Measurements from ENCODE around the gene CCL19. TPM values are rescaled to one million over a fixed set of nuclear protein-coding genes. Genes with fewer than 3 reads are reported as not detected.

The CCL19 gene
- total RNA-seq, 2 donors from 2014 or later: not detected

DNA sequence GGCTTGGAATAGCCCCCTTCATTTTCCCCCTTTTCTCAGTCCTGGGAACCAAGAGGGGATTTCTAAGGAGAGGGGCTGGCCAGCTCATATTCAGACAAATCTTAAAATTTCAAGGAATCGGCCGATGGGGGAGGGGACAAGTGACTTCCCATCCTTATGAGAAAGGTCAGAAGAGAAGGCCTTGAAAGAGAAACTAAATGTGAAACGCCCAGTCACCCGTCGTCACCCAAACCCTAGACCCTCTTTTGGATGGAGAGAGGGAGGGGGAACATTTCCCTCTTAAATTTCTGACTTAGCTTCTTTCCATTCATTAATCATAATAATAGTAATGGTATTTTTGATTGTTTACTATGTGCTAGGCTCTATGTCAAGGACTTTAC lies 850 bp upstream of the CCL19 start:
- Mint-ChIP-seq H3K4me1 (peaks cover 4% of the 10 kb centered on the region), H3K27me3 (ENCODE audit: insufficient read depth) (peaks cover 7% of the 10 kb centered on the region), H3K36me3 (ENCODE audit: low read depth) (no peaks in the 10 kb centered on the region), H3K4me3 (no peak overlapping the region), H3K9me3 (no peaks in the 10 kb centered on the region), H3K27ac (no peak overlapping the region)
- no peak overlapping the region for H3K9ac ChIP-seq (ENCODE audit: extremely low read depth, low read length, poor library complexity, severe bottlenecking)
- no peak for DNase-seq
- peaks cover 5% of the 10 kb centered on the region for H3K9me3 ChIP-seq (ENCODE audit: control insufficient read depth, low read length)
- TF ChIP-seq, protein P1, sequence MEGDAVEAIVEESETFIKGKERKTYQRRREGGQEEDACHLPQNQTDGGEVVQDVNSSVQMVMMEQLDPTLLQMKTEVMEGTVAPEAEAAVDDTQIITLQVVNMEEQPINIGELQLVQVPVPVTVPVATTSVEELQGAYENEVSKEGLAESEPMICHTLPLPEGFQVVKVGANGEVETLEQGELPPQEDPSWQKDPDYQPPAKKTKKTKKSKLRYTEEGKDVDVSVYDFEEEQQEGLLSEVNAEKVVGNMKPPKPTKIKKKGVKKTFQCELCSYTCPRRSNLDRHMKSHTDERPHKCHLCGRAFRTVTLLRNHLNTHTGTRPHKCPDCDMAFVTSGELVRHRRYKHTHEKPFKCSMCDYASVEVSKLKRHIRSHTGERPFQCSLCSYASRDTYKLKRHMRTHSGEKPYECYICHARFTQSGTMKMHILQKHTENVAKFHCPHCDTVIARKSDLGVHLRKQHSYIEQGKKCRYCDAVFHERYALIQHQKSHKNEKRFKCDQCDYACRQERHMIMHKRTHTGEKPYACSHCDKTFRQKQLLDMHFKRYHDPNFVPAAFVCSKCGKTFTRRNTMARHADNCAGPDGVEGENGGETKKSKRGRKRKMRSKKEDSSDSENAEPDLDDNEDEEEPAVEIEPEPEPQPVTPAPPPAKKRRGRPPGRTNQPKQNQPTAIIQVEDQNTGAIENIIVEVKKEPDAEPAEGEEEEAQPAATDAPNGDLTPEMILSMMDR (conservative IDR thresholded peaks at IDR 0.05): no peak
- no peak overlapping the region for H3K4me3 ChIP-seq (ENCODE audit: low read length)
- no peaks in the 10 kb centered on the region for H3K27me3 ChIP-seq (ENCODE audit: control insufficient read depth, insufficient read depth, low read length, poor library complexity, severe bottlenecking)
- H3K4me1 ChIP-seq (ENCODE audit: control insufficient read depth, insufficient read depth, low read length): no peaks in the 10 kb centered on the region
- no peaks in the 10 kb centered on the region for H3K36me3 ChIP-seq (ENCODE audit: control insufficient read depth, insufficient read depth, low read length)
- no peak overlapping the region for H3K27ac ChIP-seq (ENCODE audit: low read depth, low read length)
- WGBS, 2 experiments (ENCODE audit: insufficient coverage in 1 of 2, insufficient read length in 1 of 2): 93 to 100% methylated on average over 2 to 3 of the region's 5 CpGs

DNA sequence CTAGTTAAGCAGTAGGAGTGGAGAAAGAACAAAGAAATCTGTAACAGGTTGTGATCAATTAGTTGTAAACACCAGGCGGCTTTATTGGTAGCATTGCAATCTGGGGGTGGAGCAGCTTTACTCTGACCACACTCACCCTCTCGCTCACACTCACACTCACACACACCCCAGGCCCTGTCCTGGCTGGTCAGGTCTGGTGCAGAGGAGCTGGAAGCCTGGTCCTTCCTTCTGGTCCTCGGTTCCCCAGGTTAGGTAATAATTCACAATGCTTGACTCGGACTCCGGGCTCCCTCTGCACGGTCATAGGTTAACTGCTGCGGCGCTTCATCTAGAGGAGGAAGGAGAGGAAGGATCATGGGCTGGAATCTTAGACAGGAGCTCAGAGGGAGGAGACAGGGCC lies 1.6 kb downstream of the CCL19 start:
- Mint-ChIP-seq H3K9me3 (no peaks in the 10 kb centered on the region), H3K4me1 (no peaks in the 10 kb centered on the region), H3K36me3 (ENCODE audit: low read depth) (no peaks in the 10 kb centered on the region), H3K27ac (no peak overlapping the region), H3K27me3 (ENCODE audit: insufficient read depth) (peaks cover 4% of the 10 kb centered on the region), H3K4me3 (no peak overlapping the region)
- WGBS, 2 experiments (ENCODE audit: insufficient coverage in 1 of 2, insufficient read length in 1 of 2): 92% methylated on average over 8 of the region's 8 CpGs; no CpG with 5 or more reads in 1 of the 2 experiments
- Histone ChIP-seq H3K9ac (ENCODE audit: extremely low read depth, low read length, poor library complexity, severe bottlenecking) (no peak overlapping the region), H3K9me3 (ENCODE audit: control insufficient read depth, low read length) (peaks cover 5% of the 10 kb centered on the region), H3K27me3 (ENCODE audit: control insufficient read depth, insufficient read depth, low read length, poor library complexity, severe bottlenecking) (no peaks in the 10 kb centered on the region), H3K36me3 (ENCODE audit: control insufficient read depth, insufficient read depth, low read length) (no peaks in the 10 kb centered on the region), H3K27ac (ENCODE audit: low read depth, low read length) (no peak overlapping the region), H3K4me3 (ENCODE audit: low read length) (no peak overlapping the region), H3K4me1 (ENCODE audit: control insufficient read depth, insufficient read depth, low read length) (no peaks in the 10 kb centered on the region)
- DNase-seq: no peak
- TF ChIP-seq, protein P1 (conservative IDR thresholded peaks at IDR 0.05): no peak

DNA sequence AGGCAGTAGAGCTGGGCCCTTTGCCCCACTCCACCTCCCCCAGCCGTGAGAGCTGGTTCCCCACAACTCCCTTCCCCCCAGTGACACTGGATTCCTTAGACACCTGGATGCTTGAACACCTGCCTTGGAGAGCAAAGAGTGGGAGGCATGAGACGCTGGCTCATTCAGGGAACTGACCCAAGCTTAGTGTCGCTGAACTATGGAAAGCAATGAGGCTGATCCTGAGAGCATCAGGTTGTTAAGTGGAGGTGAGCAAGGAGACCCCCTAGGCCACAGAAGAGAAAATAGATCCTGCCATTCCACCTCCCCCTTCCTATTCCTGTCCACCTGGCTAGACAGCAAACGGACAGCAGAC lies 2.0 kb downstream of the CCL19 start:
- no peaks in the 10 kb centered on the region for H3K27me3 ChIP-seq (ENCODE audit: control insufficient read depth, insufficient read depth, low read length, poor library complexity, severe bottlenecking)
- 95 to 100% methylated on average over 2 to 4 of the region's 4 CpGs for WGBS, 2 experiments (ENCODE audit: insufficient coverage in 1 of 2, insufficient read length in 1 of 2)
- Mint-ChIP-seq H3K4me1 (no peaks in the 10 kb centered on the region), H3K36me3 (ENCODE audit: low read depth) (no peaks in the 10 kb centered on the region), H3K4me3 (no peak overlapping the region), H3K9me3 (no peaks in the 10 kb centered on the region), H3K27me3 (ENCODE audit: insufficient read depth) (peaks cover 4% of the 10 kb centered on the region), H3K27ac (no peak overlapping the region)
- H3K36me3 ChIP-seq (ENCODE audit: control insufficient read depth, insufficient read depth, low read length): no peaks in the 10 kb centered on the region
- no peak overlapping the region for H3K27ac ChIP-seq (ENCODE audit: low read depth, low read length)
- DNase-seq: no peak
- H3K9ac ChIP-seq (ENCODE audit: extremely low read depth, low read length, poor library complexity, severe bottlenecking): no peak overlapping the region
- TF ChIP-seq, protein P1 (conservative IDR thresholded peaks at IDR 0.05): no peak
- H3K4me1 ChIP-seq (ENCODE audit: control insufficient read depth, insufficient read depth, low read length): no peaks in the 10 kb centered on the region
- H3K4me3 ChIP-seq (ENCODE audit: low read length): no peak overlapping the region
- peaks cover 5% of the 10 kb centered on the region for H3K9me3 ChIP-seq (ENCODE audit: control insufficient read depth, low read length)
